ENCODE results near the gene ARMC7.

Gene ARMC7

GRCh38 chr17:75078284-75079022 lies 31.3 kb upstream of the ARMC7 start:
- no peak for DNase-seq

- DNase-seq: no peak
These were observed 30.8 kb upstream of the ARMC7 start for GRCh38 chr17:75079023-75079373.

GRCh38 chr17:75081611-75082540 lies 27.9 kb upstream of the ARMC7 start:
- no peak for DNase-seq

- no peak for DNase-seq
These were observed 27.1 kb upstream of the ARMC7 start for GRCh38 chr17:75082683-75083082.

GRCh38 chr17:75084039-75084660 lies 25.6 kb upstream of the ARMC7 start:
- DNase-seq: no peak

GRCh38 chr17:75086496-75087181 lies 23.1 kb upstream of the ARMC7 start:
- no peak for DNase-seq

- no peak for DNase-seq
These were observed 22.6 kb upstream of the ARMC7 start for GRCh38 chr17:75087182-75087557.

- peak; percentile 21 for DNase-seq
These were observed 22.0 kb upstream of the ARMC7 start, which contains the start of gene SLC16A5 for GRCh38 chr17:75087558-75088453. TSS of gene SLC16A5 (plus strand) at chr17:75087954. CDS start at chr17:75093637, 5,683 bp downstream.

GRCh38 chr17:75088465-75089417 lies 21.0 kb upstream of the ARMC7 start:
- DNase-seq: no peak

- DNase-seq: no peak
These were observed 18.6 kb upstream of the ARMC7 start for GRCh38 chr17:75090871-75091854.

- DNase-seq: no peak
These were observed 17.9 kb upstream of the ARMC7 start for GRCh38 chr17:75091855-75092327.

GRCh38 chr17:75093548-75094158 lies 16.1 kb upstream of the ARMC7 start:
- DNase-seq: no peak

- DNase-seq: no peak
These were observed 14.8 kb upstream of the ARMC7 start for GRCh38 chr17:75094871-75095399.

GRCh38 chr17:75096082-75096625 lies 13.6 kb upstream of the ARMC7 start:
- DNase-seq: no peak

- DNase-seq: no peak
These were observed 11.9 kb upstream of the ARMC7 start for GRCh38 chr17:75097865-75098264.

GRCh38 chr17:75098861-75099260 lies 10.9 kb upstream of the ARMC7 start:
- DNase-seq: no peak

GRCh38 chr17:75099881-75100595 lies 9.7 kb upstream of the ARMC7 start:
- DNase-seq: no peak
